Epithelial cell of esophagus (primary cell): Measurements from ENCODE around the gene RAB25.

Source experiments
- DNase-seq: peaks from one replicate; pipeline ENCODE4 v3.0.0; 2010; ENCODE audit warnings: low read depth
- H3K4me3 ChIP-seq: 2 replicates; pipeline ENCODE4 v1.5.1; 2011; ENCODE audit warnings: mild to moderate bottlenecking, low read length, control low read depth
- TF ChIP-seq, protein P1 (sequence below): IDR thresholded peaks from 2 replicates; pipeline ENCODE4 v1.5.1; 2011; ENCODE audit warnings: low read depth, mild to moderate bottlenecking, low read length, control low read depth, inconsistent platforms; ENCODE audit not compliant: insufficient read depth; ENCODE audit errors: missing control alignments

The RAB25 gene

DNA sequence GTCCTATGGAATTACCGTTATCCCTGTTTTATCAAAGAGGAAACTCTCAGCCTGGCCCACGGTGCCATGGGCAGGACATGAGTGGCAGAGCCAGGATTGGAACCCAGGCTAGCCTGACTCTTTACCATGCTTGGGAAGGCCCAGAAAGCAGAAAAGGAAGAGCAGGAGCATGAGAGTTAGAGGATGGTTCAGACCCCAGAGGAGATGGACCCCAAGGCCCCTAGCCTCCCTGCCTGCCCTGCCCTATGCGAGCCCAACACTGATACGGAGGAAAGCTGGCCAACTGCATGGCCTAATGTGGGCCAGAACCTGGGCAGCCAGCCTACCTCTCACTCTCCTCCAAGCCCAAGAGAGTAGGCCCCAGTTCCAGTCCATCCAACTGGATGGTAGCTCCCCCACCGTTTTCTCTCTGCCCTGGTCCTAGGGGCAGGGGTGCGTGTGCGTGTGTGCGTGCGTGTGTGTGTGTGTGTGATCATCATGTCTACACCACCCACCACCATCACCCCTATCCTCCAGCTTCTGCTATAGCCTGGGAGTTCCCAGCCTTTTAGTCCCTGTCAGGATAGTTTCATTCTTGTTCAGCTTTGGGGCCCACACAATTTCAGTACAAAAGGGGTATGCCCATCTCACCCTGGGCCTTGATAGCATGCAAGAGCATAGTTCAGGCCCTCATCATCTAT is 36.7 kb downstream of the RAB25 start:
- DNase-seq = no peak
- H3K4me3 ChIP-seq = no peak overlapping the region
- TF ChIP-seq, protein P1, sequence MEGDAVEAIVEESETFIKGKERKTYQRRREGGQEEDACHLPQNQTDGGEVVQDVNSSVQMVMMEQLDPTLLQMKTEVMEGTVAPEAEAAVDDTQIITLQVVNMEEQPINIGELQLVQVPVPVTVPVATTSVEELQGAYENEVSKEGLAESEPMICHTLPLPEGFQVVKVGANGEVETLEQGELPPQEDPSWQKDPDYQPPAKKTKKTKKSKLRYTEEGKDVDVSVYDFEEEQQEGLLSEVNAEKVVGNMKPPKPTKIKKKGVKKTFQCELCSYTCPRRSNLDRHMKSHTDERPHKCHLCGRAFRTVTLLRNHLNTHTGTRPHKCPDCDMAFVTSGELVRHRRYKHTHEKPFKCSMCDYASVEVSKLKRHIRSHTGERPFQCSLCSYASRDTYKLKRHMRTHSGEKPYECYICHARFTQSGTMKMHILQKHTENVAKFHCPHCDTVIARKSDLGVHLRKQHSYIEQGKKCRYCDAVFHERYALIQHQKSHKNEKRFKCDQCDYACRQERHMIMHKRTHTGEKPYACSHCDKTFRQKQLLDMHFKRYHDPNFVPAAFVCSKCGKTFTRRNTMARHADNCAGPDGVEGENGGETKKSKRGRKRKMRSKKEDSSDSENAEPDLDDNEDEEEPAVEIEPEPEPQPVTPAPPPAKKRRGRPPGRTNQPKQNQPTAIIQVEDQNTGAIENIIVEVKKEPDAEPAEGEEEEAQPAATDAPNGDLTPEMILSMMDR = no peak

GRCh38 chr1:156098784-156099183 is 37.8 kb downstream of the RAB25 start:
- TF ChIP-seq, protein P1 = no peak
- DNase-seq = no peak
- no peak overlapping the region for H3K4me3 ChIP-seq

- no peak overlapping the region for H3K4me3 ChIP-seq
- DNase-seq = no peak
- TF ChIP-seq, protein P1 = no peak
Observed at GRCh38 chr1:156099282-156099681, 38.3 kb downstream of the RAB25 start.

GRCh38 chr1:156100205-156100995 is 39.4 kb downstream of the RAB25 start:
- TF ChIP-seq, protein P1 = no peak
- no peak overlapping the region for H3K4me3 ChIP-seq
- peak; percentile 64 for DNase-seq

DNA sequence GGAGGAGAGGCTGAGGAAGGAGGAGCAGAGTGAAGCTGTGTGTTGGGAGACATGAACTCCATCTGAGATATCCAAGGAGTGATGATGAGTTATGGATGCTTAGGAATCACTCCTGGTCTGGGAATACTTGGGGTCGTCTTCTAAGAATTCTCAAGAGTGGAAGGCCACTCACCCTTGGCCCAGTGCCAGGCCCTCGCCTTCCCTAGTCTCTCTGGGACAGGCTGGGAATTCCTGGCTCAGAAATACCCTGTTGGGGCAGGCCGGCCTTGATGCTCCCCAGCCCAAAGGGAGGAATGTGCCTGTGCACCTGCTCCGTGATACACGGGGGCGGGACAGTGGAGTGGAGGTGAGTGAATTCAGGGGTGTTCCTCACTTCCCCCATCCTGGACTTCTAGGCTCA is 40.9 kb downstream of the RAB25 start:
- no peak overlapping the region for H3K4me3 ChIP-seq
- TF ChIP-seq, protein P1 = no peak
- no peak for DNase-seq

- no peak overlapping the region for H3K4me3 ChIP-seq
- DNase-seq = no peak
- TF ChIP-seq, protein P1 = no peak
Observed at GRCh38 chr1:156102633-156103511, 41.9 kb downstream of the RAB25 start.
